Neuron (in vitro differentiated cells): ENCODE measurements around the gene ROBO3.

Source experiments
- H2AFZ ChIP-seq: one replicate; pipeline ENCODE4 v1.6.1; 2013; ENCODE audit warnings: low read depth, mild to moderate bottlenecking, inconsistent platforms, low read length, moderate library complexity
- H3K27me3 ChIP-seq: one replicate; pipeline ENCODE4 v1.6.1; 2013; ENCODE audit warnings: low read length; ENCODE audit not compliant: insufficient read depth
- H3K36me3 ChIP-seq: one replicate; pipeline ENCODE4 v1.6.1; 2013; ENCODE audit warnings: low read length; ENCODE audit not compliant: insufficient read depth
- H3K4me1 ChIP-seq: one replicate; pipeline ENCODE4 v1.6.1; 2013; ENCODE audit warnings: low read length; ENCODE audit not compliant: insufficient read depth
- H3K4me3 ChIP-seq: 2 replicates; pipeline ENCODE4 v1.5.1; 2013; ENCODE audit warnings: mild to moderate bottlenecking, low read length, moderate library complexity
- H3K9me3 ChIP-seq: one replicate; pipeline ENCODE4 v1.6.1; 2013; ENCODE audit warnings: low read length

ROBO3 gene

GRCh38 chr11:124917115-124917637, 51.9 kb downstream of the ROBO3 start:
- Histone ChIP-seq H3K4me1 (no peaks in the 10 kb centered on the region), H3K27me3 (peaks cover 33% of the 10 kb centered on the region), H2AFZ (no peak overlapping the region), H3K9me3 (peaks cover 3% of the 10 kb centered on the region), H3K4me3 (no peak overlapping the region), H3K36me3 (no peaks in the 10 kb centered on the region)

- Histone ChIP-seq H3K4me1 (no peaks in the 10 kb centered on the region), H3K36me3 (no peaks in the 10 kb centered on the region), H3K4me3 (no peak within 1 kb of the TSS), H2AFZ (no peak within 1 kb of the TSS), H3K9me3 (peaks cover 4% of the 10 kb centered on the region), H3K27me3 (peaks cover 34% of the 10 kb centered on the region)
Observed at GRCh38 chr11:124918950-124919349, 53.7 kb downstream of the ROBO3 start, which contains the start of gene HEPN1. TSS of gene HEPN1 (plus strand) at chr11:124919250.

DNA sequence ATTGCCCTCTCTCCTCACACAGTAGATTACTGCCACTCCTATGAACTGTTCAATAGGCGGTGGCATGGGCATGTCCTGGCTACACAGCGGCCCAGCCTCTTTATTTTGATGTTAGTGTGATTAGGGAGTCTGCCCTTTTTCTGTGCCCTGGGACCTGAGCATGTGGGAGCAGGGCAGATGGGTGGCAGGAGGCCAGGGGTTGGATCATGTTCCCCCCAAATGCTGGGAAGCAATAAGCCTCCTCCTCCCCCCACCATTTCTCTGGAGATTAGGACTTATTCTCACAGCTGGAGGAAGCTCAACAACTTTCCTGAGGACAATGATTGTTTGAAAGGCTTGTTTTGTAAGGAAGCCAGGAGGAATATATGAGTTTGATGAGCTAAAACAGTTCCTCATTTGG, 54.7 kb downstream of the ROBO3 start:
- H2AFZ ChIP-seq, result no peak overlapping the region
- peaks cover 34% of the 10 kb centered on the region for H3K27me3 ChIP-seq

DNA sequence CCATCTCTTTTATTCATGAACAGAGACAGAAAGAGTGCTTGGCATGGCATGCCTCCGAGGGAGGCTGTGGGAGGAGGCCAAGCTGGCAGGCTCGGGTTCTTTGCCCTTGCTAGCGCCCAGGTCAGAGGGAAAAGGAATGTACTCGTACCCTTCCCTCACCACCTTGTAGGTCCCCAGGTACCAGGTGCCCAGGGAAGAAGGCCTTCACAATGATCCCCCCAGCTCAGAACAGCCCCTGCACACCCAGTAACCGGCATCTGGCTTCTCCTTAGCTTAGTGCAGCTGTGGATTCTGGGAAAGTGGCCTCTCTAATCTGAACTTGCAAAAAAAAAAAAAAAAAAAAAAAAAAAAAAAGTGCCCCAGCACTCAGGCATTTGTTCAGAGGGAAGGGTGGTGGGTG, 55.1 kb downstream of the ROBO3 start:
- no peaks in the 10 kb centered on the region for H3K4me1 ChIP-seq
- no peaks in the 10 kb centered on the region for H3K36me3 ChIP-seq
- peaks cover 4% of the 10 kb centered on the region for H3K9me3 ChIP-seq
- peak overlapping the region; percentile 32 for H3K4me3 ChIP-seq
- peaks cover 34% of the 10 kb centered on the region for H3K27me3 ChIP-seq
- no peak overlapping the region for H2AFZ ChIP-seq

More for the DNA sequence above, 54.7 kb downstream of the ROBO3 start:
- Histone ChIP-seq H3K4me3 (no peak overlapping the region), H3K36me3 (no peaks in the 10 kb centered on the region), H3K9me3 (peaks cover 4% of the 10 kb centered on the region), H3K4me1 (no peaks in the 10 kb centered on the region)

DNA sequence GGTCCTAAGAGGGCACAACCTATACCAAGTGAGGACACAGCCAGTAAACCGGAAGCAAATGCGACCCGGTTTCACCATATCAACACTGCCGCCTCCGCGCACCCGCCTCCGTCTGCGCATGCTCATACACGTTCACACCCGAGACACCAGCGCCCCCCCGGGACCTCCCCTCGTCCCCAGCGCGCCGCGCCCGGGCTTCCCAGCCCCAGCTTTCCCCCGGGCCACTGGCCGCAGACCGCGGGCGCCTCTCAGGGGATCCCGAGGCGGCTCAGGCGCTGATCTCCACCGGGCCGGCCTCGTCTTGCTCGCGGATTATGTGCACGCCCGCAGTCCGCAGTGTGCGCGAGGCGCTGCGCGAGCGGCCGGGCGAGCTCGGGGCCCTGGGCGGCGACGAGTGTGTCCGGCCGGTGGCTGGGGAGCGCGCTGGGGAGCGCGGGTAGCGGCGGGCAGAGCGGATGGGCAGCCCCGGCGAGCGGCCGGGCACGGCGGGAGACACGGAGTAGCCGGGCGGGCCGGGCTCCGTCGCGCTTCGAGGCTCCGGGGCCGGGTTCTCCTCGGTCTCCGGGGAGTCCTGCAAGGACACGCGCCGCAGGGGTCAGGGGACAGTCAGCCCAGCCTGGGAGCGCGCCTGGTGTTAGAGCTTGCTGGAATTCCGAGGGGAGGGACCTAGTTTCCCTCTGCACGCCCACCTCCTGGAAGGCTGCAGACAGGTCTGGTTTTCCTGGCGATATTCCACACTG, 55.8 kb downstream of the ROBO3 start:
- H3K9me3 ChIP-seq, result peaks cover 4% of the 10 kb centered on the region
- H2AFZ ChIP-seq, result peak overlapping the region; percentile 24
- H3K4me1 ChIP-seq, result no peaks in the 10 kb centered on the region
- peaks cover 34% of the 10 kb centered on the region for H3K27me3 ChIP-seq
- H3K36me3 ChIP-seq, result no peaks in the 10 kb centered on the region
- H3K4me3 ChIP-seq, result peak overlapping the region; percentile 32

DNA sequence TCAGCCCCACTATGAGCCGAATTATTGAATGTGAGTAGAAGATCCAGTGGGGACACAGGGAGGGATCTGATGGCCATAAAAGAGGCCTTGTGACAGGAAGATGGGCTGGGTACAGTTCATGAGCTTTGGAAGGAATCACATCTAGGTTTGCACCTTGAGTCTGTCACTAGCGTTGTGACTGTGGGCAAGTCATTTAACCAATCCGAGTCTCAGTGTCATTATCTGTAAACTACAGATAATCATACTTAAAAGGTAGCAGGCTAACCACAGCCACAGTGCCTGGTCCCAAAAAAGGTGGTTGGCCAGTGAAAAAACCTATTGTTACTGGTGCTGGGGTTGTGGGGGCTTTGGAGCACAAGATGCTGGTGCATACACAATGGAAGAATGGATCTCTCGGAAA, 57.6 kb downstream of the ROBO3 start:
- H3K4me3 ChIP-seq, result no peak overlapping the region
- no peaks in the 10 kb centered on the region for H3K36me3 ChIP-seq
- peaks cover 32% of the 10 kb centered on the region for H3K27me3 ChIP-seq
- peaks cover 4% of the 10 kb centered on the region for H3K9me3 ChIP-seq
- no peaks in the 10 kb centered on the region for H3K4me1 ChIP-seq
- H2AFZ ChIP-seq, result no peak overlapping the region

DNA sequence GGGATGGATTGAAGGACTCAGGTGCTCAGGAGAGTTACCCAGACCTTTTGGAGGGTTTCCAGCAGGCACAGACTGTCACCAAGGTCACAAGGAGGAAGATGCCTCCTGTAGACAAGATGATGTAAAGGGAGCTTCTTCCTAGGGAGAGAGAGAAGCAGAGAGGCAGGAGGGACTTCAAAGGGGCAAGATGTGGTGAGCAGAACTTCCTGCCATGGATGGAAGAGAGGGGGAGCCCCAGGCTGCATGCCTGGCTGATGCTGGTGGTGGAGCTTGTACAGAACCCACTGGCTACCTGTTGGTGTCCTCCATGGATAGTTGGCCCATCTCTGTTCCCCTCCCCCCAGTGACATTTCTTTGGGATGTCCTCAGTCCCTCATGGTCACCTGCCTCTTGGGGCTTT, 58.1 kb downstream of the ROBO3 start:
- Histone ChIP-seq H3K27me3 (peaks cover 31% of the 10 kb centered on the region), H2AFZ (no peak overlapping the region), H3K4me1 (no peaks in the 10 kb centered on the region), H3K4me3 (no peak overlapping the region), H3K36me3 (no peaks in the 10 kb centered on the region), H3K9me3 (peaks cover 4% of the 10 kb centered on the region)

DNA sequence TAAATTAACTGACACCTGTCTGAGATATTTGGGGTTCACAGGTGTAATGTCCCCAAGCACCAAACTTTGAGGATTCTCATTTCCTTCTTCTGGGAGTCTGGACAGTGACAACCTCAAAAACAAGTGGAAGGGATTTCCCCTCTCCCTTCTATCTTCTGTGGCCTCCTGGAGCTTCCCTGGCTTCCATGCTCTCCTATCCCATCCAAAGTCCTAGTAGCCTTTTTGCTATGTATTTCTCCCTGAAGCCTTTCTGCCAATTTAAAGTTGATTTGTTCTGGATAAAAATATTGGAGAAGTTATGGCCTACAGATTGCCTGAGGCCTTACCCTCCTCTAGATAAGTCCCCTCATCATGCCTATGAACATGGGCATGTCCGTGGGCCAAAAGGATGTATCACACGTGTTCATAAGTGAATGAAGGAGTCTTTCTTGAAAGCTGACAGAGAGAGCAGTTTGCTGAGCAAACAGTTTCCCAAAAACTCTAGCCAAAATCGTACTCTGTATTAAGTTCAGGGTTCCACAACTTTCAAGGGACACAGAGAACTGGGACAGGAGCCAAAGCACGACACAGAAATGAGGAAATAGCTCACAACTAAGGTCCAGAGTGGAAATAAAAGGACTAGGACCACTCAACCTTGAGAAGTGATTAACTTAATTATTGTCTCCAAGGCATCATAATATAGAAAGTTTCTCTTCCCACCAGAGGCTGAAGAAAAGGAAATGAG, 63.9 kb downstream of the ROBO3 start:
- Histone ChIP-seq H3K4me3 (no peak overlapping the region), H2AFZ (no peak overlapping the region), H3K4me1 (no peaks in the 10 kb centered on the region), H3K36me3 (no peaks in the 10 kb centered on the region), H3K27me3 (peaks cover 9% of the 10 kb centered on the region), H3K9me3 (no peaks in the 10 kb centered on the region)

- no peaks in the 10 kb centered on the region for H3K36me3 ChIP-seq
- H3K9me3 ChIP-seq, result no peaks in the 10 kb centered on the region
- no peak overlapping the region for H2AFZ ChIP-seq
- no peak overlapping the region for H3K4me3 ChIP-seq
- peaks cover 14% of the 10 kb centered on the region for H3K27me3 ChIP-seq
- peaks cover 12% of the 10 kb centered on the region for H3K4me1 ChIP-seq
Observed at GRCh38 chr11:124930799-124931198, 65.6 kb downstream of the ROBO3 start.
